NCI-H446 treated with DMSO at 0.1 percent for 48 hours (cell line): ENCODE measurements around the gene ALKBH2.

Experiments used
- DNase-seq: peaks from one replicate; lab custom pipeline; 2025; lab: John Stamatoyannopoulos, UW

Gene ALKBH2

GRCh38 chr12:109113661-109114321 is 20.5 kb upstream of the ALKBH2 start:
- no peak for DNase-seq

- DNase-seq = no peak
These were observed 19.6 kb upstream of the ALKBH2 start for GRCh38 chr12:109112720-109113465.

GRCh38 chr12:109110988-109111495 is 17.8 kb upstream of the ALKBH2 start:
- no peak for DNase-seq

- no peak for DNase-seq
These were observed 16.6 kb upstream of the ALKBH2 start for GRCh38 chr12:109109746-109110350.

- no peak for DNase-seq
These were observed 11.9 kb upstream of the ALKBH2 start for GRCh38 chr12:109105176-109105575.

- no peak for DNase-seq
These were observed 9.2 kb upstream of the ALKBH2 start for GRCh38 chr12:109102491-109102890.

- DNase-seq = no peak
These were observed 7.5 kb upstream of the ALKBH2 start for GRCh38 chr12:109100741-109101140.

GRCh38 chr12:109099431-109100020 is 6.3 kb upstream of the ALKBH2 start:
- no peak for DNase-seq

GRCh38 chr12:109098651-109099050 is 5.4 kb upstream of the ALKBH2 start:
- no peak for DNase-seq

GRCh38 chr12:109098183-109098604 is 4.9 kb upstream of the ALKBH2 start:
- DNase-seq = no peak

- DNase-seq = peak; percentile 87
These were observed 4.3 kb upstream of the ALKBH2 start, which contains the start of gene UNG for GRCh38 chr12:109097435-109098182. Gene UNG (plus strand): TSS chr12:109097597. CDS start chr12:109097680, 83 bp downstream.

- DNase-seq = no peak
These were observed 3.8 kb upstream of the ALKBH2 start for GRCh38 chr12:109097140-109097434.

- DNase-seq = peak; percentile 2
These were observed 713 bp downstream of the ALKBH2 start for GRCh38 chr12:109092497-109093021.

- DNase-seq = no peak
These were observed 3.6 kb downstream of the ALKBH2 start for GRCh38 chr12:109089683-109090082.

- no peak for DNase-seq
These were observed 4.5 kb downstream of the ALKBH2 start for GRCh38 chr12:109088818-109089217.

GRCh38 chr12:109087250-109087649 is 6.0 kb downstream of the ALKBH2 start:
- no peak for DNase-seq

GRCh38 chr12:109085590-109085989 is 7.7 kb downstream of the ALKBH2 start:
- DNase-seq = no peak

GRCh38 chr12:109084425-109084824 is 8.8 kb downstream of the ALKBH2 start:
- DNase-seq = no peak

- no peak for DNase-seq
These were observed 10.5 kb downstream of the ALKBH2 start for GRCh38 chr12:109082751-109083150.

- DNase-seq = no peak
These were observed 18.4 kb downstream of the ALKBH2 start for GRCh38 chr12:109074866-109075265.
